ENCODE data around the gene TTBK1.

DNA sequence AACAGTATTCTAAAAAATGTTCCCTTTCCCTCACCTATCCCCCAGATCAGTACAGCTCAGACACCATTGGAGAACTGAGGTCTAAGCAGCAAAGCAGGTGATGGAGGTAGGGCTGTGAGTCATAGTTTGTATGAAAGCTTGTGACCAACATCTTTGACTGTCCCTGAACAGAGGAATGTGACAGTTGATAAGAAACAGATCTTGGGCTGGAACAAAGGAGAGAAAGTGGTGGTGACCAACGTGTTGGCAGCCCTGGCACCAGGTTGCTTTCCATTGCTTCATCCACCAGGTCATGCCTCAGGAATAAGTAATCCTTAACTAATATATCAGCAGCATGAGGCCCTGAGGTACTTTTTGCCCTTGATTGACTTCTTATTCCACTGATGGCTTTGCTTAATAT lies 85.2 kb downstream of the TTBK1 start:
- TF ChIP-seq, protein P1, sequence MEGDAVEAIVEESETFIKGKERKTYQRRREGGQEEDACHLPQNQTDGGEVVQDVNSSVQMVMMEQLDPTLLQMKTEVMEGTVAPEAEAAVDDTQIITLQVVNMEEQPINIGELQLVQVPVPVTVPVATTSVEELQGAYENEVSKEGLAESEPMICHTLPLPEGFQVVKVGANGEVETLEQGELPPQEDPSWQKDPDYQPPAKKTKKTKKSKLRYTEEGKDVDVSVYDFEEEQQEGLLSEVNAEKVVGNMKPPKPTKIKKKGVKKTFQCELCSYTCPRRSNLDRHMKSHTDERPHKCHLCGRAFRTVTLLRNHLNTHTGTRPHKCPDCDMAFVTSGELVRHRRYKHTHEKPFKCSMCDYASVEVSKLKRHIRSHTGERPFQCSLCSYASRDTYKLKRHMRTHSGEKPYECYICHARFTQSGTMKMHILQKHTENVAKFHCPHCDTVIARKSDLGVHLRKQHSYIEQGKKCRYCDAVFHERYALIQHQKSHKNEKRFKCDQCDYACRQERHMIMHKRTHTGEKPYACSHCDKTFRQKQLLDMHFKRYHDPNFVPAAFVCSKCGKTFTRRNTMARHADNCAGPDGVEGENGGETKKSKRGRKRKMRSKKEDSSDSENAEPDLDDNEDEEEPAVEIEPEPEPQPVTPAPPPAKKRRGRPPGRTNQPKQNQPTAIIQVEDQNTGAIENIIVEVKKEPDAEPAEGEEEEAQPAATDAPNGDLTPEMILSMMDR (IDR thresholded peaks at IDR 0.05), result no peak
- TF ChIP-seq POLR2A (IDR thresholded peaks at IDR 0.05), result no peak
